ENCODE results near the gene CHST4. TPM values are rescaled to one million over a fixed set of nuclear protein-coding genes. Genes with fewer than 3 reads are reported as not detected.

Gene CHST4
- total RNA-seq, 1 donor from 2014 or later = not detected

DNA sequence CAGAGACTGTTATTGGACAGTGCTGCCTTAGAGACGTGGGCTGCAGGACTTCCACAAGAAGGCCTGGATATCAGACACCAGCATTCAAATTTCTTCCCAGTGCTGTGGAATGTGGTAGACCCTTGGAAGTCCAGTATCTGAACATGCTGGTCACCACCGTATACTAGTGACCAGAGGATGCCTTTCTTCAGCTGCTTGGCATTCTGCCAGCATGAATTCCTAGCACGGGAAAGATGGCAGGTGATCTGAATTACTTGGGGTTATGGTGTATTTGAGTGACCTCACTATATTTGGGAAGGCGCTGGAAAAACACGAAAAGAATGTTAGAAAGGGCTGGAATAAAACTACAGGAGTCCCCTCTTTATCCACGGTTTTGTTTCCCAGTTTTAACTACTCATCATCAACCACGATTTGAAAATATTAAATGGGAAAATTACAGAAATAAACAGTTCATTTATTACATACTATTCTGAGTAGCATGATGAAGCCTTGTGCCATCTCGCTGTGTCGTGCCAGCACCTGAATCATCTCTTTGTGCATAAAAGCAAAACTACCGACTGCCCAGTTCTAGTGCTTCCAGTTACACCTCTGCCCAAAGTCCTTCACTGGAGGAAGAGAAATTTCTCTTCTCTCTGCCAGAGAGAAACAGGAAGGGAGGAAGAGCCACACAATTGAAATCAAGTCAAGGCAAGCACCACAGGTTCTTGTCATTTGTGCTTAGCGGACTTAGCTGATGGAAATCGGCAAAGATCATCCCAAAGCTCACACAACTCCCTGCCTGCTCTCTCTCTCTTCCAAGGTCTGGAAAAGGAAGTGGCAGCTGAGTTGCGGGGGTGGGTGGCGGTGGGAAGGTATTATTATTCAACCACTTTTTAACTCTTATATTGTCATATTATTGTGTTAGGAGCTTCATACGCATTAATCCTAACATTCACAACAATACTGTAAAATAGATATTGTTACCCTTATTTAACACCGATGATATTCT is 1.4 kb upstream of the CHST4 start:
- intact Hi-C loops (cut with micrococcal nuclease) = no loop called here

DNA sequence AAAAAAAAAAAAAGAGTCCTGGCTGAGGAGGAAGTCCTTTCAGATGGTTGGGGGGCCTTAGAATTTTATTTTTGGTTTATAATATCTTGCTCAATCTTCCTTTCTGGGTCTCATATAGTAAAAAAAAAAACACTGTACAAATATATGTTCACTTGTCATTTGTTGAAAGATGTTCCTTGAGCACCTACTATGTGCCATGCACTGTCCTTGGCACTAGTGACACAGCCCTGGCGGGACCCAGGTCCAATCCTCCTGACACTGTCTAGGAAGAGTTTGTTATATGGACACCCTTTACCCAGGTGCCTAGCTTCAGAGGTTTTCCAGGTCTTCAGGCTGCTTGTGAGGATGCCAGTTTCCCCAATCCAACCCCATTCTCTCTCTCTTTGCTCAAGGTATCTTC is 2.0 kb downstream of the CHST4 start:
- intact Hi-C loops (cut with micrococcal nuclease) = no loop called here

DNA sequence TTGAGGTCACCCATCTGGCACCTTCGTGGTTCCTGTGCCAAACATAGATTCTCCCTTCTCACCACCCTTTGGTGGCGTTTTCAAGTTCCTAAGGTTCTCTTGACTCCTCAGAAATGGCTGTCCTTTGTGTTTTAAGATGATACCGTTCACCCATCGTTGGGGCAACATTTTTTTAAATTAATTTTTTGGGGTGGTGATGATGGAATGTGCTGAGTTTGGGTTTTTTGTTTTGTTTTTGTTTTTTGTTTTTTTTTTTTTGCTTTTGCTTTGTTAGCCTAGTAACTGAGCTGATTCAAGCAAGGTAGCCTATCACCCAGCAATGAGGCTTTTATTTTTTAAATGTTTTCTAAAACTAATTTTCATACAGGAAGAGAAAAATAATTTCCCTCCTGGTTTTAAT is 2.6 kb downstream of the CHST4 start:
- intact Hi-C loops (cut with micrococcal nuclease) = no loop called here

DNA sequence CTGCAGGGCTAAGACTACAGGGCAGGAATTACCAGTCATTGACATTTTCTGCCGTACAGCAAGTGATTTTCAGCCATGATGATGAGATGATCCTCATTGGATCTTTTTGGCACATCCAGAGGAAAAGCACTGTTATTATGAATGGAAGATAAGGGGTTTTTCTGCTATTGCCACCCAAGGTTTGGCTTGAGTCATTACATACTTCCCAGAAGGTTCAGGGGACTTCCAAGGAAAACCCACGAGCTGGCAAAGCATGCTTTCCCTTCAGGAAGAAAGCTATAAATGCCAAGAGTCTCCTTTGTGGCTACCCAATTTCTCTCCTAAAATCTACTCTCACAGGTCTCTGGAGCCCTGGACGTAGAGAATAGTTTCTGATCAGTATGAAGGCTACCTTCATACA is 6.1 kb downstream of the CHST4 start:
- intact Hi-C loops (cut with micrococcal nuclease) = no loop called here

DNA sequence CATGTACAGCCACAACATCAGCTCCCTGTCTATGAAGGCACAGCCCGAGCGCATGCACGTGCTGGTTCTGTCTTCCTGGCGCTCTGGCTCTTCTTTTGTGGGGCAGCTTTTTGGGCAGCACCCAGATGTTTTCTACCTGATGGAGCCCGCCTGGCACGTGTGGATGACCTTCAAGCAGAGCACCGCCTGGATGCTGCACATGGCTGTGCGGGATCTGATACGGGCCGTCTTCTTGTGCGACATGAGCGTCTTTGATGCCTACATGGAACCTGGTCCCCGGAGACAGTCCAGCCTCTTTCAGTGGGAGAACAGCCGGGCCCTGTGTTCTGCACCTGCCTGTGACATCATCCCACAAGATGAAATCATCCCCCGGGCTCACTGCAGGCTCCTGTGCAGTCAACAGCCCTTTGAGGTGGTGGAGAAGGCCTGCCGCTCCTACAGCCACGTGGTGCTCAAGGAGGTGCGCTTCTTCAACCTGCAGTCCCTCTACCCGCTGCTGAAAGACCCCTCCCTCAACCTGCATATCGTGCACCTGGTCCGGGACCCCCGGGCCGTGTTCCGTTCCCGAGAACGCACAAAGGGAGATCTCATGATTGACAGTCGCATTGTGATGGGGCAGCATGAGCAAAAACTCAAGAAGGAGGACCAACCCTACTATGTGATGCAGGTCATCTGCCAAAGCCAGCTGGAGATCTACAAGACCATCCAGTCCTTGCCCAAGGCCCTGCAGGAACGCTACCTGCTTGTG is 10.7 kb downstream of the CHST4 start:
- intact Hi-C loops (cut with micrococcal nuclease) = loop anchor here (5.0 kb wide), 1 partner anchor 125 kb away; no protein-coding TSS in a partner anchor

DNA sequence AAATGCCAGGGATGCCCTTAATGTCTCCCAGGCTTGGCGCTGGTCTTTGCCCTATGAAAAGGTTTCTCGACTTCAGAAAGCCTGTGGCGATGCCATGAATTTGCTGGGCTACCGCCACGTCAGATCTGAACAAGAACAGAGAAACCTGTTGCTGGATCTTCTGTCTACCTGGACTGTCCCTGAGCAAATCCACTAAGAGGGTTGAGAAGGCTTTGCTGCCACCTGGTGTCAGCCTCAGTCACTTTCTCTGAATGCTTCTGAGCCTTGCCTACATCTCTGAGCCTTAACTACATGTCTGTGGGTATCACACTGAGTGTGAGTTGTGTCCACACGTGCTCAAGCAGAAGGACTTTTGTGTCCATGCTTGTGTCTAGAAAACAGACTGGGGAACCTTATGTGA is 11.4 kb downstream of the CHST4 start:
- intact Hi-C loops (cut with micrococcal nuclease) = loop anchor here (5.0 kb wide), 1 partner anchor 125 kb away; no protein-coding TSS in a partner anchor

DNA sequence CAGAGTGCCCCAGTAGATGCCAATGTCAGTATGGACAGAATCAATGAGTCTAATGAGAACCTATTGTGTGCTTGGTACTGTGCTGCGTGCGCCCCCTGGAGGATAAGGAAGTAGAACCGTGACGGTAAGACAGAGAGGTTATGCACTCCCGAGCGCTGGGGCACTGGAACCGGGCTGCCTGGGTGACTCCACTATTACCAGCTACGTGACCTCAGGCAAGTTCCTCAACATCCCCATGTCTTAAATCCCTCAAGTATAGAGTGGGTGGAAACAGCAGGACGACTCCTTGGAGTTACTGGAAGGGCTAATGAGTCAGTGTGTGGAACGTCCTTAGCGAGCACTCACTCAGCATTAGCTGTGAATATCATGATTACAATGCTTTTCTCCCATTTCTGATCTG is 16.2 kb downstream of the CHST4 start:
- intact Hi-C loops (cut with micrococcal nuclease) = loop anchor here (2.0 kb wide), 1 partner anchor 68 kb away; no protein-coding TSS in a partner anchor

DNA sequence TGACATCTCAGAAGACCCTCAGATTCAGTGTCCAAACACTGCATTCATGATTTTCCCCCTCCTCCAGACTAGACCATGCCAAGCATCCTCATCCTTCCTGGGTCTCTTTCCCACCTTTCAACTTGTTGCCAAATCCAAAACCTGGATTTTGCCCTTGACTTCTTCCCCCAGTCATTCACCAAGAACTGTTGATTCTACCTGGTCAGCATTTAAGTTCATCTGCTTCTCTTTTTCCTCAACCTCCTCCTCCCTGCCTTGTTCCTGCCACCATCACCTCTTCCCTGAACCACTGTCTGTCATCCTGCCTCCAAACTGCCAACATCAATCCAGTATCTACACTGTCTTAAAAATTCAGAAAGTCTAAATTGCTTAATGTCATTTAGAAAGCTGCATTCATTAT is 20.9 kb downstream of the CHST4 start:
- intact Hi-C loops (cut with micrococcal nuclease) = no loop called here

DNA sequence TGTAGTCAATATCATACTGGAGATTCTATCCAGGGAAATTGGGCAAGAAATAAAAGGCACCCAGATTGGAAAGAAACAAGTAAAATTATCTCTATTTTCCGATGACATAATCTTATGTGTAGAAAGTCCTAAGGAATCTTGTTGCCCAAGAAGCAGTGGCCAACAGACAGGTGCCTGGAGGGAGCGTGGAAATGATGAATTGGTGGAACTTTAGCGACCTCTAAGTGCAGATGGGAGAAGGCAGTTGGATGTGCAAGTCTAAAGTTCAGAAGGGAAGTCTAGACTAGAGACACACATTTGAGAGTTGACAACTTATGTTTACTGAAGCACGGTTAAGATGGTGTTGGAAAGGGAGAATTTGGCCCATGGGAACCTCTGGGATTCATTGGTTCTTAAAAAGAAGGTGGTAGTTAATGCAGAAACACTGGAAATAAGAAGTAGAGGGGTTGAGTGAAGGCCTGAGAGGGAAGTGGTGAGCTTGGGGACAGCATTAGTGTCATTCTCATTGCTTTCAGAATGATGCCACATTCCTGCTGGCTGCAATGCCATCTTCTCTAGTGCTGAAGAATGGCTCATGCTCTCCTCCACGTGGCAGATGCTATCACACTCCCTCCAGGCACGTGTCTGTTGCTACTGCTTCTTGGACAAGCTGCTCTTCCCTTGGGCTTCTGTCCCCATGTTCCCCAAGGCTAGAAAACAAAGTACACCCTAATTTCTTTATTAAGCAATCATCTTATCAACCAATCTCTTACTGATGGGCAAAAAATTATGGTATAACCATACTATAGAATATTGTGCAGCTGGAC is 26.7 kb downstream of the CHST4 start:
- intact Hi-C loops (cut with micrococcal nuclease) = no loop called here

DNA sequence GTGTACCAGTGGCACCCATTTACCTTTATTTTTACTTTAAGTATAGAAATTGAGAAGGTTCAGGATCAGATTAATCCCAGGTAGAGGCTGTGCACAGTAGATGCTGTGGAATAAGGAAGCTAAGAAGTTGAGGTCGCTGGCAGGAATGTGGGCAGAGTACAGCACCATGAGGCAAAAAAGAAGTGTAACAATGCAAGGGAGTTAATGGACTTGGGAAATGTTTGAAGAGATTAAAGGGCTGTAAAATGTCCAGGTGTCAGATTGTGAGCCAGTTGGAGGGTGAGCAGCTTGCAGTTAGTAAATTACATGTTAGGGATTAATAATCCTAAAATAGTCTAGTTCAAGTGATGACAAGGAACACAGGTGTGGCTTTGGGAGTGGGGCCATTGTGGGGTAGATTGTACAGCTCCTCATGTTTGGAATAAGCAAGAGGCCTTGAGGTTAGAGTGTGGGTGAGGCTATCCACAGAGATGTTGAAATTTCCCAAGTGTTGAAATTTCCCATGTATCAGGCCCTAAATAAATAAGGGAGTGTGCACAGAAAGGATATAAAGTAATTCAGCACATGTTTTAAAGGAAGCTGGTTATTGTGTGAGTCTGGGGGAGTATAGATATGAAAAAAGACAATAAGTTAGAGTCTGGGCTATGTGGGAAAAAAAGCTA is 29.1 kb downstream of the CHST4 start:
- intact Hi-C loops (cut with micrococcal nuclease) = no loop called here

DNA sequence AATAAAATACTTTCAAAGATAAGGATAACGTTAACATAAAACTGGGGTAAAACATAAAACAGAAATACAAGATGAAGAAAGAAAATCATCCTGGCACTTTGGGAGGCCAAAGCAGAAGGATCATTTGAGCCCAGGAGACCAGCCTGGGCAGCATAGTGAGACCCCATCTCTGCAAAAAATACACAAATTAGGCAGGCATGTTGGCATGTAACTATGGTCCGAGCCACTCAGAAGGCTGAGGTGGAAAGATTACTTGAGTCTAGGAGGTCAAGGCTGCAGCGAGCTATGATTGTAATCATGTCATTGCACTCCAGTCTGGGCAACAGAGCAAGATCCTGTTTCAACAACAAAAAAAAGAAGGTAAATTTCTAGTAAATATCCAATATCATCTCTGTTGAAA is 31.1 kb downstream of the CHST4 start:
- intact Hi-C loops (cut with micrococcal nuclease) = no loop called here

DNA sequence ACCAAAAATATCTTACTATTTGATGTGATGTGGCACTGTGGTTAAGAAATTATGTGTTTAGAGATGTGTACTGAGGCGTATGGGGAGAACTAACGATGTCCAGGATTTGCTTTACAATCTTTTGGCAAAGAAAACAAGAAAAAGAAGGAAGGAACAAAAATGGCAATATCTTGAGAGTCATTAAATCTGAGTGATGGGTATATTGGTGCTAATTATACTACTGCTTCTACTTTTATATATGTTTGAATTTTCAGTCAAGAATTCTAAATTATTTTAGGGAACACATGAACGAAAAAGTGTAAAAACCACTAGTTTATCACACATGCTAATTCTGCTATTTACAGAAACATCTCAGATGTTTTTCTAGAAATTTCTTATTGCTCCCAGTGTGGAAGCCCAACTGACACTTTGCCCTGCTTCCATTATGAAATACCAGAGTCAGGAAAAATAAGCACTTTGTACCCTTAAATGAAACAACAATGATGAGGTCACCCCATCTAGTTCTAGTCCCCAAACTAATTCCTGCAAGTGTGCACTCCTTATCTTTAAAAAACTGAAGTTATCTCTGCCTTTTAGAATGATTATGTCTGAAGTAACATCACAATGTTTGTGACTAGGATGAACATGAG is 31.8 kb downstream of the CHST4 start:
- intact Hi-C loops (cut with micrococcal nuclease) = no loop called here

DNA sequence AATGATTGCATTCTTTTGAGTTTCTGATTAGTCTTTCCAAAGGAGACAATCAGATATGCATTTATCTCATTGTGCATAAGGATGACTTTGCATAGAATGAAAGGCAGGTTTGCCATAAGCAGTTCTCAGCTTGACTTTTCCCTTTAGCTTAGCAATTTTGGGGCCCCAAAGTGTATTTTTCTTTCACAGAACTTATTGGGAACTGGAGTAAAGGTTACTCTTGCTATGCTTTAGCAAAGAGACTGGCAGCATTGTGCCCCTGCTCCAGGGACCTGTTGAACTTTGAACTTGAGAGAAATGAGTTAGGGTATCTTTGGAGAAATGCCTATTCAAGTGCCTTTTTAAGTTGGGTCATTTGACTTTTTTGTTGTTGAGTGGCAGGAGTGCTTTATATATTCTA is 33.6 kb downstream of the CHST4 start:
- intact Hi-C loops (cut with micrococcal nuclease) = loop anchor here (10.0 kb wide), 1 partner anchor 95 kb away; the partner anchor contains the start of gene ZNF23

DNA sequence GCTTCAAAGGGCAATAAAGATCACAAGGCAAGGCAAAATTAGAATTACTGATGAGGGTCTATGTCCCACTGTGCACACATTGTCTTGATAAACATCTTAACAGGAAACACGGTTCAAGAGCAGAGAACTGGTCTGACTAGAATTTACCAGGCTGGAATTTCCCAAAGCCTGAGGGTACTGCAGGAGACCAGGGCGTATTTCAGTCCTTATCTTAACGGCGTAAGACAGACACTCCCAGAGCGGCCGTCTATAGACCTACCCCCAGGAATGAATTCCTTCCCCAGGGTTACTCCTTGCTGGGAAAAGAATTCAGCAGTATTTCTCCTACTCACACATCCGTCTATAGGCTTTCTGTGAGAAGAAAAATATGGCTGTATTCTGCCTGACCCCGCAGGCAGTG is 35.7 kb downstream of the CHST4 start:
- intact Hi-C loops (cut with micrococcal nuclease) = loop anchor here (10.0 kb wide), 1 partner anchor 97 kb away; the partner anchor contains the start of gene ZNF23

DNA sequence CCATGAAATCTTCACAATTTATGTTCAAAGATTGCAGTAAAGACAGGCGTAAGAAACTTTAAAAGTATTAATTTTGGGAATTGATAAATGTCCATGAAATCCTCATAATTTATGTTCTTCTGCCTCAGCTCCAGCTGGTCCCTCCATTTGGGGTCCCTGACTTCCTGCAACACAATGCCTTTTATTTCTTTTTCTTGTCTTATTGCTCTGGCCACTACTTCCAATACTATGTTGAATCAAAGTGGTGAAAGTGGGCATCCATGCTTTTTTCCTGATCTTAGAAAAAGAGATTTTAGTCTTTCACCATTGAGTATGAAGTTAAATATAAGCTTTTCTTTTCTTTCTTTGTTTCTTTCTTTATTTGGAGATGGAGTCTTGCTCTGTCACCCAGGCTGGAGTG is 36.3 kb downstream of the CHST4 start:
- intact Hi-C loops (cut with micrococcal nuclease) = loop anchor here (10.0 kb wide), 1 partner anchor 98 kb away; the partner anchor contains the start of gene ZNF23

DNA sequence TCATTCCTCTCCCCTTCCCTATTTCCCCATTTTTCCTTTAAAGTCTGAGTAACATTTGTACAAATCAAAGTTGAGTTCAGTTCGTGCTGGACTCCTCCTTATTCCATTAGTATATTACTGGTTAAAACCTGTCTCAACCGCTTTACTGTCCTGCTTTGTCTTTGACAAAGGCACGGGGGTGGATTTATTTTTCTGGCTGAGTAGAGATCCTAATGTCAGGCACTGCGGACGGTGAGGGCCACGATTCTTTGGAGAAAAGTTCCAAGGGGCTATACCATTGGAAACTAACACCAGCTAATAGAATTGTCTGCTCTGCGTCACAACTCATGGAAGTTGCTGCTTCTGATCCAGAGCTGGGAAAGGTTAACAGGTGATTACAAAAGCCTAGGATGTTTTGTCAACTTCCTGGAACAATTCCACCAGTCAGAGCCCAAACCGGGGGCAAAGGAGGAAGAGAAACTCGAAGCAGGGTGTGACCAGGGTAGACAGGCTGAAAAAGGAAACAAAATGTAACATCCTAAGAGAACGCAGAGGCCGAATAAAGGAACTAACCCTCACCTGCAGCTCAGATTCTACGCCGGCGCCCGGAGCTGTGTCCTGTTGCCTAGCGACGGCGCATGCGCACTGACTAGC is 38.2 kb downstream of the CHST4 start:
- intact Hi-C loops (cut with micrococcal nuclease) = loop anchor here (10.0 kb wide), 1 partner anchor 100 kb away; the partner anchor contains the start of gene ZNF23

DNA sequence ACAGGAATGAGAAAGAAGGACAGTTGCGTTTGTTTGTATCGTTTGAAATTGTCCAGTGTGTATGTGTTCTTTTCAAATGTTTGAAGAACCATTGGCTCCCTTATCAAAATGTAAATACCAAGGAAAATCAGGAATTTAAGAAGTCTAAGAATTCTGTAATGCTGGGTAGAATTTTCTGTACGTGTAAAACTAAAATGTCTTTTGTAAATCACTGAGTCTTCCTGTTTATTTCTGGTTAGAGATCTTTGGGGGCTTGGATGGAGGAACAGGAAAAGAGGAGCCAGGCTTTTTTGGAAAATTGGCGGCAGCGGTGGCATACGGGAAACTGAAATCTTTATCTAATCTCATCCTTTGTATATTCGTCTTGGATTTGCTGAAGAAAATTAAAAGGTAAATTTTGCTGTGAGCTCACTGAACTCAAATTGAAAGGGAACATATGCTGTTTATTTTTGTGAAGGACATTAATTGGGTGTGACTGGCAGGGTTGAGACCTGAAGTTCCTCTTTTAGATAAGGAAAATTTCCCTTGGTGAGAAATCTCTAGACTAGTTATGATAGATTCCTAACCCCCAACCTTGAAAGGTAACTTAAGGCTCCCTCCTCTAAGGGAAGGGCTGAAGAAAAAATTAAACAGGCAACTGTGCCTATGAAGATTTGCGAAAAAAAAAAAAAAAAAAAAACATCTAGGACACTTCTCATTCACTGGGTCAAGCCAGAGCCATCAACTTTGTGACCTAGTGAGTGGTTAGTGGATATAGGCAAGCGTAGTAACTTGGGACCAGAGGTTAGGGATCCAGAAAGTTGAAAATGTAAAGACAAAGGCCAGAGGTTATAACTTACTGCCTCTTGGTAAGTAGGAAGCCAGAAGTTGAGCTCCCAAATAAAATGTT is 39.8 kb downstream of the CHST4 start:
- intact Hi-C loops (cut with micrococcal nuclease) = loop anchor here (1.0 to 10.0 kb wide), 6 partner anchors 45 to 527 kb away; partner anchors contain the start of genes DHX38, TXNL4B, ZNF23 and ZNF821

DNA sequence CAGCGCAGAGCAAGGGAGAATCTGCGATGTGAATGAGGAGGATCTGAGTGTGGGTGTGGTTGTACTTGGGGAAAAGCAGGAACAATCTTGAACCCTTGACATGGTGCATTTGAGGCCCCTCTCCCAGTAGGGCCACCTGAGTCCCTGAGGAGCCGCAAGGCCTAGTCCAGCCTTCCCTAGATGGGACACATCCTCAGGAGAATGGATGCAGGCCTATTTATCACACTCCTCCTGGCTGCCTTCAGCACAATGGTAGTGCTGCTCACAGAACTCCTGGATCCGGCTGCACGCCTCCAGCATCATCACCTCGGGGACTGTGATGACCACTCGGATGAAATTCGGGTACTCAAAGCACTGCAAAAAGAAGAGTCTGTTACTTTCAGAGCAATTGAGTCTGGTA is 41.7 kb downstream of the CHST4 start:
- intact Hi-C loops (cut with micrococcal nuclease) = loop anchor here (5.0 to 10.0 kb wide), 3 partner anchors 103 to 394 kb away; partner anchors contain the start of genes ZNF23 and ZNF821
